ENCODE data around the gene GXYLT2.
"Not testable (repeated sequence)": the region's sequence is repeated elsewhere in the genome, so short reads cannot be mapped to it uniquely, and the experiment has no call there.

GXYLT2 gene

DNA sequence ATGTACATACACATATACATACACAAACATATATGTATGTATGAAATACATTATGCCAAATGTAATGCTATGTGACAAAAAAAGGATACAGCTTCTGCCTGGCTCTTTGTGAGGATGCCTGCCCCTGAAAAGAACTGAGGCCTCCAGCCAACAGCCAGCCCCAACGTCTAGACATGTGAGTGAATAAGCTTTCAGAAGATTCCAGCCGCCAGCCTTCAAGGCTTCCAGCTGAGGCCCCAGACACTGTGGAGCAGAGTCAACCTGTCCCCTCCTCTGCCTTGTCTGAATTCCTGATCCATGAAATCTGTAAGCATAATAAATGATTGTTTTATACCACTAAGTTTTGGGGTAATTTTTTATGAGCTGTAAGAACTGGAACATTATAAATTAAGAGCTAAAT is 24.7 kb downstream of the GXYLT2 start:
- Histone ChIP-seq H3K9ac (ENCODE audit: low read length) (no peak overlapping the region), H3K4me3 (ENCODE audit: low read depth in 1 of 2, low read length in 2 of 2) (no peak overlapping the region), H3K27ac (ENCODE audit: low read depth, low read length) (no peak overlapping the region), H3K36me3 (ENCODE audit: insufficient read depth, low read length) (no peaks in the 10 kb centered on the region), H3K9me3 (ENCODE audit: low read length) (no peaks in the 10 kb centered on the region), H3K27me3 (ENCODE audit: control insufficient read depth in 1 of 2, insufficient read depth in 2 of 2, low read length in 2 of 2) (no peaks in the 10 kb centered on the region), H3K4me1 (ENCODE audit: insufficient read depth, low read length) (no peaks in the 10 kb centered on the region)

DNA sequence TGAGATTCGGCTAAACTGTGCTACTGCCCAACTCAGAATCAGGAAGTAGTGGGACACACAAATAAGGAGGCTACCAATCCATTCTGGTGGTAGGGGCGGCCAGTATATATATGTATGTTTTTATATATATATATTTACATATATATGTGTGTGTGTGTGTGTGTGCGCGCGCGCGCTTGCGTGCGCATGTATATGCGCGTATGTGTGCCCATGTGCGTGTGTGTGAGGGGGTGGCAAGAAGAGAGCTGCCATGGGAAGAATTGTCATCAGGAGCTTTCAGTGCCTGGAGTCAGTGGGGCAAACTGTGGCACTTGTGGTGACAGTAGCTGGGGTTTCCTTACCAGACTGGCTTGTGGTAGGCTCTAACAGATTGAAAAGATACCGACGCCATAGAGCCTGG is 26.5 kb downstream of the GXYLT2 start:
- Histone ChIP-seq H3K9me3 (ENCODE audit: low read length) (no peaks in the 10 kb centered on the region), H3K4me1 (ENCODE audit: insufficient read depth, low read length) (no peaks in the 10 kb centered on the region), H3K36me3 (ENCODE audit: insufficient read depth, low read length) (no peaks in the 10 kb centered on the region), H3K9ac (ENCODE audit: low read length) (no peak overlapping the region), H3K27me3 (ENCODE audit: control insufficient read depth in 1 of 2, insufficient read depth in 2 of 2, low read length in 2 of 2) (no peaks in the 10 kb centered on the region), H3K27ac (ENCODE audit: low read depth, low read length) (no peak overlapping the region), H3K4me3 (ENCODE audit: low read depth in 1 of 2, low read length in 2 of 2) (no peak overlapping the region)

DNA sequence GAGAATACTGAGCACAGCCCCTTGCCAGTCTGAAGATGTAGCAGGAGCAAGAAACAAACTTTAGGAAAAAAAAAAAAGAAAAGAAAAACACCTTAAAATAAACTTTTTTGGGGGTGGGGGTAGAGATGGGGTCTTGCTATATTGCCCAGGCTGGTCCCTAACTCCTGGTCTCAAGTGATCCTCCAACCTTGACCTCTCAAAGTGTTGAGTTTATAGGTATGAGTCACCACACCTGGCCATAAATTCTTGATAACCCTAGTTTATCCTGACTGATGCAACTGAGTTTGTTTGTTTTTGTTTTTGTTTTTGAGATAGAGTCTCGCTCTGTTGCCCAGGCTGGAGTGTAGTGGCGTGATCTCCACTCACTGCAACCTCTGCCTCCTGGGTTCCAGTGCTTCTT is 28.4 kb downstream of the GXYLT2 start:
- no peak overlapping the region for H3K27ac ChIP-seq (ENCODE audit: low read depth, low read length)

GRCh38 chr3:72919520-72919919 is 31.7 kb downstream of the GXYLT2 start:
- H3K4me3 ChIP-seq (ENCODE audit: low read depth in 1 of 2, low read length in 2 of 2), result no peak overlapping the region
- H3K9me3 ChIP-seq (ENCODE audit: low read length), result no peaks in the 10 kb centered on the region
- no peak overlapping the region for H3K27ac ChIP-seq (ENCODE audit: low read depth, low read length)
- H3K9ac ChIP-seq (ENCODE audit: low read length), result no peak overlapping the region
- H3K27me3 ChIP-seq (ENCODE audit: control insufficient read depth in 1 of 2, insufficient read depth in 2 of 2, low read length in 2 of 2), result no peaks in the 10 kb centered on the region
- H3K4me1 ChIP-seq (ENCODE audit: insufficient read depth, low read length), result no peaks in the 10 kb centered on the region
- no peaks in the 10 kb centered on the region for H3K36me3 ChIP-seq (ENCODE audit: insufficient read depth, low read length)

More for the DNA sequence above, 28.4 kb downstream of the GXYLT2 start:
- Histone ChIP-seq H3K4me3 (ENCODE audit: low read depth in 1 of 2, low read length in 2 of 2) (no peak overlapping the region), H3K9me3 (ENCODE audit: low read length) (no peaks in the 10 kb centered on the region), H3K27me3 (ENCODE audit: control insufficient read depth in 1 of 2, insufficient read depth in 2 of 2, low read length in 2 of 2) (no peaks in the 10 kb centered on the region), H3K36me3 (ENCODE audit: insufficient read depth, low read length) (no peaks in the 10 kb centered on the region), H3K9ac (ENCODE audit: low read length) (no peak overlapping the region), H3K4me1 (ENCODE audit: insufficient read depth, low read length) (no peaks in the 10 kb centered on the region)

- H3K9ac ChIP-seq (ENCODE audit: low read length), result no peak overlapping the region
Measured at GRCh38 chr3:72924055-72924454, 36.2 kb downstream of the GXYLT2 start.

GRCh38 chr3:72928781-72929735 is 41.2 kb downstream of the GXYLT2 start:
- H3K27ac ChIP-seq (ENCODE audit: low read depth, low read length), result not testable (repeated sequence)

More at GRCh38 chr3:72924055-72924454, 36.2 kb downstream of the GXYLT2 start:
- Histone ChIP-seq H3K4me1 (ENCODE audit: insufficient read depth, low read length) (no peaks in the 10 kb centered on the region), H3K27ac (ENCODE audit: low read depth, low read length) (no peak overlapping the region), H3K4me3 (ENCODE audit: low read depth in 1 of 2, low read length in 2 of 2) (no peak overlapping the region), H3K27me3 (ENCODE audit: control insufficient read depth in 1 of 2, insufficient read depth in 2 of 2, low read length in 2 of 2) (no peaks in the 10 kb centered on the region), H3K36me3 (ENCODE audit: insufficient read depth, low read length) (no peaks in the 10 kb centered on the region), H3K9me3 (ENCODE audit: low read length) (no peaks in the 10 kb centered on the region)

GRCh38 chr3:72930754-72931153 is 42.9 kb downstream of the GXYLT2 start:
- Histone ChIP-seq H3K36me3 (ENCODE audit: insufficient read depth, low read length) (no peaks in the 10 kb centered on the region), H3K27me3 (ENCODE audit: control insufficient read depth in 1 of 2, insufficient read depth in 2 of 2, low read length in 2 of 2) (no peaks in the 10 kb centered on the region), H3K4me3 (ENCODE audit: low read depth in 1 of 2, low read length in 2 of 2) (no peak overlapping the region), H3K27ac (ENCODE audit: low read depth, low read length) (no peak overlapping the region), H3K9me3 (ENCODE audit: low read length) (no peaks in the 10 kb centered on the region), H3K9ac (ENCODE audit: low read length) (no peak overlapping the region), H3K4me1 (ENCODE audit: insufficient read depth, low read length) (no peaks in the 10 kb centered on the region)

More at GRCh38 chr3:72928781-72929735, 41.2 kb downstream of the GXYLT2 start:
- H3K36me3 ChIP-seq (ENCODE audit: insufficient read depth, low read length); H3K9ac ChIP-seq (ENCODE audit: low read length); H3K4me3 ChIP-seq (ENCODE audit: low read depth in 1 of 2, low read length in 2 of 2); H3K27me3 ChIP-seq (ENCODE audit: control insufficient read depth in 1 of 2, insufficient read depth in 2 of 2, low read length in 2 of 2); H3K9me3 ChIP-seq (ENCODE audit: low read length); H3K4me1 ChIP-seq (ENCODE audit: insufficient read depth, low read length): not testable (repeated sequence)

DNA sequence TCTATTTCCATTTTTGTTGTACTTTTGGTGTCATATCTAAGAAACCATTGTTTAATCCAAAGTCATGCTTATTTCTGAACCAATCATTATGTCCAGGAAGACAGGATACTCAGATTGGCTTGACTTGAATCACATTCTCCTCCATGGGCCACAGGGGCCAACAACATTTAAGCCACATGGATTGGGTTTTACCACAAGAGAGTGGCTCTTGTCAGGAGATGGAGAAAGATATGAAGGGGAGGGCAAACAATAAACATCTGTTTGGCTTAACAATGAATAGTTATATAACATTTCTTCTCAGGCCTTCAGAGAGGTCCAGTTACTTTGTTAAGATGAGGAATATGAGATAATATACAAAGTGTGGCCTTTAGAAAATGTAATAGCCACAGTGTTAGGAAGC is 44.6 kb downstream of the GXYLT2 start:
- no peaks in the 10 kb centered on the region for H3K36me3 ChIP-seq (ENCODE audit: insufficient read depth, low read length)
- H3K4me1 ChIP-seq (ENCODE audit: insufficient read depth, low read length), result no peaks in the 10 kb centered on the region
- H3K9me3 ChIP-seq (ENCODE audit: low read length), result no peaks in the 10 kb centered on the region
- no peak overlapping the region for H3K4me3 ChIP-seq (ENCODE audit: low read depth in 1 of 2, low read length in 2 of 2)
- no peaks in the 10 kb centered on the region for H3K27me3 ChIP-seq (ENCODE audit: control insufficient read depth in 1 of 2, insufficient read depth in 2 of 2, low read length in 2 of 2)
- H3K27ac ChIP-seq (ENCODE audit: low read depth, low read length), result no peak overlapping the region
- H3K9ac ChIP-seq (ENCODE audit: low read length), result no peak overlapping the region

DNA sequence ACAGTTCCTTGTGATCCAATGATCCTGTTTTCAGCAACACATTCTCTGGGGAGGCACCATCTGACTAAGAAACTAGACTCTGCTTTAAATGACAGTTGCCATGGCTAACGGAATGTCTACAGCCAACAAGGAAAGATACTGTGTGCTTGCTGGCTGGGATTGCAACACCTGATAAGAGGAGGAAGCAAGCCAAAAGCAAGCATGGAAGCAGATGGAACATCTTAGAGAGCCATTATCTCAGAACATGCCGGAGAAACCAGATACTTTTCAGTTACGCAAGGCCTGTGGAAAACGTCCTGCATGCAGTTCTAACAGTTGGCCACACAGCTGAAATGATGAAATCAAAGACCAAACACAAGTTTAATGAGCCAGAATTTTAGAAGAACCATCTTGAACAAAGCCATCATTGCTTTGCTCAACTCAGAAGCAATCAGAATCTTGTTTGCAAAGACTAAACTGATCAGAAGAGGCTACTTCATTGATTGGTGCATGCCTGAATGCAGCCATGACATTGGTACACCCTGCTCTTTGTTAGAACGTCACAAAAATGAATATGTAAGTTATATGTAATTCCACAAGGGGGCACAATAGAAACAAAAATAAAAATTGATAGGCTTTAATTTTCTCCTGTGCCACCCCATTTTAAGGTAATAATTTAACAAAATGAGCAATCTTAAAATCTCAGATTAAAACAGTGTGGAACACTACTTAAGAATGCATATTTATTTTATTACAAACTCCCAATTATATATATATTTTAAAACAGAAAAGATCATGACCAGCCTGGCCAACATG is 50.8 kb downstream of the GXYLT2 start:
- Histone ChIP-seq H3K9ac (ENCODE audit: low read length) (no peak overlapping the region), H3K27ac (ENCODE audit: low read depth, low read length) (no peak overlapping the region)

DNA sequence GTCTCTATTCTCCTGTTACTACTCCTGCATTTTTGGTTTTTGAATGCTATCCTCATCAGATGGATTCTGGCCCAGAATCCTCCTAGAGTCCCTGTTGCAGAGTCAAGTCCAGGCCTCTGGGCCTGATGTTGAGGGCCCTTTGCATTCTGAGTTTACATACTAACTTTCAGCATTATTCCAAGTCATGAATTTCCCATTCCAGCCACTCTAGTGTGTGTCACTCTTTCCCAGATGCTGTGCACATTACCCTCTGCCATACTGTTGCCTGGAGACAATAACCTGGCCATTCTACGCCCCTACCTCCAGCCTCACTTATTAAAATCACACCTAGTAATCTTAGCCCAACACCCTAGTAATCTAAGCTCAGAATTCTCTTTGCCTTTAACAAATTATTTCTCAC is 53.4 kb downstream of the GXYLT2 start:
- H3K9me3 ChIP-seq (ENCODE audit: low read length), result no peaks in the 10 kb centered on the region
- H3K4me1 ChIP-seq (ENCODE audit: insufficient read depth, low read length), result peaks cover 6% of the 10 kb centered on the region
- H3K4me3 ChIP-seq (ENCODE audit: low read depth in 1 of 2, low read length in 2 of 2), result no peak overlapping the region
- no peak overlapping the region for H3K27ac ChIP-seq (ENCODE audit: low read depth, low read length)
- H3K27me3 ChIP-seq (ENCODE audit: control insufficient read depth in 1 of 2, insufficient read depth in 2 of 2, low read length in 2 of 2), result no peaks in the 10 kb centered on the region
- H3K9ac ChIP-seq (ENCODE audit: low read length), result no peak overlapping the region
- H3K36me3 ChIP-seq (ENCODE audit: insufficient read depth, low read length), result no peaks in the 10 kb centered on the region

More for the DNA sequence above, 50.8 kb downstream of the GXYLT2 start:
- H3K36me3 ChIP-seq (ENCODE audit: insufficient read depth, low read length), result no peaks in the 10 kb centered on the region
- H3K4me3 ChIP-seq (ENCODE audit: low read depth in 1 of 2, low read length in 2 of 2), result no peak overlapping the region
- H3K4me1 ChIP-seq (ENCODE audit: insufficient read depth, low read length), result peaks cover 6% of the 10 kb centered on the region
- no peaks in the 10 kb centered on the region for H3K9me3 ChIP-seq (ENCODE audit: low read length)
- no peaks in the 10 kb centered on the region for H3K27me3 ChIP-seq (ENCODE audit: control insufficient read depth in 1 of 2, insufficient read depth in 2 of 2, low read length in 2 of 2)

GRCh38 chr3:72942427-72942826 is 54.6 kb downstream of the GXYLT2 start:
- Histone ChIP-seq H3K27ac (ENCODE audit: low read depth, low read length) (no peak overlapping the region), H3K27me3 (ENCODE audit: control insufficient read depth in 1 of 2, insufficient read depth in 2 of 2, low read length in 2 of 2) (no peaks in the 10 kb centered on the region), H3K36me3 (ENCODE audit: insufficient read depth, low read length) (no peaks in the 10 kb centered on the region), H3K4me1 (ENCODE audit: insufficient read depth, low read length) (peaks cover 6% of the 10 kb centered on the region), H3K9ac (ENCODE audit: low read length) (no peak overlapping the region), H3K4me3 (ENCODE audit: low read depth in 1 of 2, low read length in 2 of 2) (no peak overlapping the region), H3K9me3 (ENCODE audit: low read length) (no peaks in the 10 kb centered on the region)

Measured in muscle layer of colon (tissue), 2 donors.